Measurements from ENCODE around the gene RPGR.

- TF ChIP-seq CTCF (IDR thresholded peaks at IDR 0.05) = no peak
- TF ChIP-seq POLR2A (IDR thresholded peaks at IDR 0.05) = no peak
Observed at GRCh38 chrX:38271154-38271716, 56.1 kb downstream of the RPGR start.
